GM12801 (cell line): ENCODE results near the gene CSMD2.

Source experiments
- TF ChIP-seq, protein P1 (sequence below): IDR thresholded peaks from one replicate; pipeline ENCODE4 v1.5.1; 2011; ENCODE audit warnings: control low read depth; ENCODE audit not compliant: insufficient read length; ENCODE audit errors: extremely low read depth

Gene CSMD2

DNA sequence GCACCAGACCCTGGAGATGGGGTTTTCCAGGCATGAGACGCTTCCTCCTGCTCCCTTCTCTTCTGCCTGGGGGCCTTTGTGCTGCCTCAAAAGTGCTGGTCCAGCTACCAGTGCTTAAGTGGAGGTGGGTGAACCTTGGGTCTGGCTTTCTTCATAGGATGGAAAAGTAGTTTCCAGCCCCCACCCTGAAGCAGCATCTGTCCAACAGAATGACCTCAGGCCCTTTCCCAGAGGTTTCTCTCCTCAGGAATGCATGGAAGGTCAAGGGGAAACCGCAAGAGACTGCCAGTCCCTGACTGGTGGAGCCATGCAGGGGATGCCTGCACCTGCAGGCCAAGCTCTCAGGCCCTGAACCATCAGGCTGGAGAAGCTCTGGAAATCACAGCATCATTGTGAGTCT, 237.3 kb downstream of the CSMD2 start:
- TF ChIP-seq, protein P1, sequence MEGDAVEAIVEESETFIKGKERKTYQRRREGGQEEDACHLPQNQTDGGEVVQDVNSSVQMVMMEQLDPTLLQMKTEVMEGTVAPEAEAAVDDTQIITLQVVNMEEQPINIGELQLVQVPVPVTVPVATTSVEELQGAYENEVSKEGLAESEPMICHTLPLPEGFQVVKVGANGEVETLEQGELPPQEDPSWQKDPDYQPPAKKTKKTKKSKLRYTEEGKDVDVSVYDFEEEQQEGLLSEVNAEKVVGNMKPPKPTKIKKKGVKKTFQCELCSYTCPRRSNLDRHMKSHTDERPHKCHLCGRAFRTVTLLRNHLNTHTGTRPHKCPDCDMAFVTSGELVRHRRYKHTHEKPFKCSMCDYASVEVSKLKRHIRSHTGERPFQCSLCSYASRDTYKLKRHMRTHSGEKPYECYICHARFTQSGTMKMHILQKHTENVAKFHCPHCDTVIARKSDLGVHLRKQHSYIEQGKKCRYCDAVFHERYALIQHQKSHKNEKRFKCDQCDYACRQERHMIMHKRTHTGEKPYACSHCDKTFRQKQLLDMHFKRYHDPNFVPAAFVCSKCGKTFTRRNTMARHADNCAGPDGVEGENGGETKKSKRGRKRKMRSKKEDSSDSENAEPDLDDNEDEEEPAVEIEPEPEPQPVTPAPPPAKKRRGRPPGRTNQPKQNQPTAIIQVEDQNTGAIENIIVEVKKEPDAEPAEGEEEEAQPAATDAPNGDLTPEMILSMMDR = no peak

DNA sequence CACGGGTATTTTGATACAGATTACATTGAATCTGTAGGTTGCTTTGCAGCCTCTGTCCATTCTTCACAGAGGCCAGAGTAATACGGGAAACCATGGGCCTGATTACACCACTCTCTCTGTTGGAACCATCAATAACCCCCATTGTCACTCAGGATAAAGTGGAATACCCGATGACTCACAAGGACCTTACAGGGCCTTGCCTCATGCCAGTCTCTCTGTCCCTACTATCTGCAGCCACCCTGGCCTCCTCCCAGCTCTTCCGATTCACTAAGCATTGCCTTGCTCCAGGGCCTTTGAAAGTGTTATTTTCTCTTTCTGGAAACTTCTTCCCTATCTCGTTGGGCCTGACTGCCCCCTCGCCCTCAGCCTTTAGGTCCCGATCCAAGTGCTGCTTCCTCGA, 239.4 kb downstream of the CSMD2 start:
- TF ChIP-seq, protein P1 = no peak

DNA sequence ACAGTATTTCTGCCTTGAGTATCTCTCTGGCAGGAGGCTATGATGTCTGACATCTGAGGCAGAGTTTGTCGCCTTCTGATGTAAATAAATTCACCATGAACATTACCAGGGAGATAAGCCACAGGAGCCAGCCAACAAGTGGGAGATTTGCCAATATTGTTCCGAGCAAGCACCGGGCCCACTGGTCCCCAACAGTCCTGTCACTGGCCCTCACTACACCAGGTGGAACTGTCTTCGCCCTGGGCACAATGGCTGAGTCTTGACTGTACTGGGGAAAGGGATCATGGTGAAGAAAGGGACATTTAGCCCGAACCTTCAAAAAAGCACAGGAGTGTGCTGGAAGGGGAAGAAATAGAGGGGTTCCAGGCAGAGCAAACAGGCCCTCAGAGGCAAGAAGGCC, 243.7 kb downstream of the CSMD2 start:
- TF ChIP-seq, protein P1 = no peak

DNA sequence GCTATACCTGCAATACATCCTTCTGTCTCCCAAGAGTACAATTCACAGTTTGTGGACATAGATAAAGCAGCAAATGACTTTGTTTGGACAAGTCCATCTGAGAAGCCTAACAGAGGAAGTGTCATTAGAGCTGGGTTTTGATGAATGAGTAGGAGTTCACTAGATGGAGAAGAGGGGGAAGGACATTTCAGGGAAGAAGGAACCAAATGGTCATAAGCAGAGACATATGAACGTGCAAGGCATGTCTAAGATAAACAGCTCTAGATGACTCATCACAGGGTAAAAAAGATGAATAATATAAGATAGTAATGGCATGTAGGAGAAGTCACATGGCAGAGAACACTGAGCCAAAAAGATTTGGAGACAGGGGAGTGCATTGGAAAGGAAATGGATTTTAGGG, 246.7 kb downstream of the CSMD2 start:
- TF ChIP-seq, protein P1 = no peak

DNA sequence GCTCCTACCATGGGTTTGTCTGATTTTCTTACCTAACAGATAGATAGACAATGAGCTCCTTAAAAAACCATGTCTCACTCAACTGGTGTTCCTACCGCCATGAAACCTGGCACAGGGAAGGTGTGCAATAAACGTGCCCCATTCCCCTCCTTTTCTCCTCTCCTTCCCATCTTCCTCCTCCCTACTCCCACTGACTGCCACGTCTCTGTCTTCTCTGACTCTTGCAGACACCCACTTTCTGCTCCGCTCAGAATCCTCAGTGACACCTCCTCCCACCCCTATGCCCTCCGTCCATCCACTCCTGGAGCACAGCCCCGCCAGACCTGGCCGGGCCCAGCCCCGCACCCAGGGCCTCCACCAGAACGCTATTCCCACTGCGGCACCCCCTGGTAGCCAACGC, 248.2 kb downstream of the CSMD2 start:
- TF ChIP-seq, protein P1 = no peak

DNA sequence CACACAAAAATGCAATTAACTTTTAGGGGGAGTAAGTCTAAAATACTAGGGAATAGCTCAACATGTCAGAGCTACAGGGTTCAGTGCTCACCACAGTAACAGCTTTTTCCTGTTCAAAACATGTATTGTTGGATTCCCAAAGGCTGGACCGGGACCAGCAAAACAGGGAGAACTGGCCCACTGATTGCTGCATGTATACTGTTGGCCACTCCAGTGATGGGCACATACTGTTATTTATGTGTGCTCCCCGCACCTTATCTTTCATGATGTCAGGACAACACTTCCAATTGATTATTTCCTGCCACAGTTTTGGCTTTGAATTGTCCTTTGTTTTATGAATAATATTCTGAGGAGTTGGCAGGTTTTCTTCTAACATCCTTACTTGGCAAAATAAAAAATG, 250.5 kb downstream of the CSMD2 start:
- TF ChIP-seq, protein P1 = no peak

DNA sequence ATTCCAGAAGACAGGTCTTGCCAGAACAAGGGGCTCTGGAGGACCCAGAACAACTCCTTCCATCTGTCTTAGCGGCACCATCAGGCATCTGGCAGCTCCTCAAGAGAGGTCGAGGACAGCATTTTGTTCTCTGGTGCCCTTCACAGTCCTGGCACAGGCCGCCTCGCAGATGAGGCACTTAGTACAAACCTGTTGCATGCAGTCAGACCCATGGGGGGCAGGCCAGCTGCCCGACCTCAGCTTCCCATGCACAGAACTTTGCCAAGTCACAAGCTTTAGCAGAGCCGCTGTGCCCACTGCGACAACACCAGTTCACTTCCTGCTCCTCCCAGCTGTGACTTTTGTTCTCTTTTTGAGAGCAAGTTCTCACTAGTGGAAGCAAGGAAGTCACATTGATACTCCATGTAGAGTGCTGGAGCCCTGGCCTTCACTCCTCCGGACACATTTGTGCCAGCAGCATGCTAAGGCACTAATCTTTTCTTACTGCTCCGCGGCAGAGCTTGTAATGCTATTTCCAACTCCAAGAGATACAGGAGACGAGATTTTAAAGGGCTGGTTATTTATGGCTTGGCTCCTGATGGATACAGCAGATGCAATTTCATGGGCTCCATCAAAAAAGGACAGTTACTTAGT, 256.6 kb downstream of the CSMD2 start:
- TF ChIP-seq, protein P1 = no peak
